ENCODE data around the gene OR5C1. TPM values are rescaled to one million over a fixed set of nuclear protein-coding genes. Genes with fewer than 3 reads are reported as not detected.

The OR5C1 gene
- polyA plus RNA-seq, 1 donor (not counting 4 experiments of a cell fraction or from before 2014, with no cell fraction given): not detected

- H3K4me3 ChIP-seq (ENCODE audit: control insufficient read depth in 2 of 3, extremely low read depth in 1 of 3, insufficient read depth in 2 of 3, low read depth in 1 of 3, low read length in 3 of 3): no peak overlapping the region
- no peak overlapping the region for H3K9ac ChIP-seq (ENCODE audit: control insufficient read depth, extremely low read depth, insufficient read depth, low read length)
- no peak overlapping the region for H2AFZ ChIP-seq (ENCODE audit: control insufficient read depth, low read length)
- DNase-seq (ENCODE audit: low read depth, low spot score) (no peak), FAIRE-seq (no peak)
- TF ChIP-seq EZH2 (IDR thresholded peaks at IDR 0.05; ENCODE audit: low read length) (no peak), CTCF (optimal IDR thresholded peaks at IDR 0.05 in 1 of 3, IDR thresholded peaks at IDR 0.05 in 1 of 3, conservative IDR thresholded peaks at IDR 0.05 in 1 of 3; ENCODE audit: extremely low read depth in 1 of 3, insufficient read depth in 2 of 3, low read length in 3 of 3) (no peak)
- H3K36me3 ChIP-seq (ENCODE audit: control insufficient read depth in 2 of 2, extremely low read depth in 1 of 2, insufficient read depth in 2 of 2, low read length in 2 of 2): peaks cover 10 to 24% of the 10 kb centered on the region in 2 experiments
- no peak overlapping the region for H3K4me2 ChIP-seq (ENCODE audit: control insufficient read depth, extremely low read depth, insufficient read depth, low read depth, low read length)
- no peak overlapping the region for H3K27ac ChIP-seq (ENCODE audit: control insufficient read depth, insufficient read depth, low read length)
- no peaks in the 10 kb centered on the region for H4K20me1 ChIP-seq (ENCODE audit: control insufficient read depth, extremely low read depth, insufficient read depth, low read length)
- no peaks in the 10 kb centered on the region for H3K27me3 ChIP-seq (ENCODE audit: control insufficient read depth, extremely low read depth, insufficient read depth, low read length)
- H3K9me3 ChIP-seq (ENCODE audit: control insufficient read depth, low read depth, low read length): no peaks in the 10 kb centered on the region
- H3K9me1 ChIP-seq (ENCODE audit: control insufficient read depth, extremely low read depth, insufficient read depth, low read length): no peaks in the 10 kb centered on the region
- no peaks in the 10 kb centered on the region for H3K4me1 ChIP-seq (ENCODE audit: control insufficient read depth, extremely low read depth, insufficient read depth, low read length)
- dilution Hi-C loops (cut with MboI; ENCODE audit: extremely low pct_ligation_motif_present, low sequenced_read_pairs): loop anchor here (25.0 kb wide), 1 partner anchor 359 kb away; no protein-coding TSS in a partner anchor
- peaks cover 8% of the 10 kb centered on the region for H3K79me2 ChIP-seq (ENCODE audit: control insufficient read depth, insufficient read depth, low read length)
These were observed 32.7 kb downstream of the OR5C1 start for GRCh38 chr9:122821278-122821943.

GRCh38 chr9:122822056-122822455 lies 33.3 kb downstream of the OR5C1 start:
- no peaks in the 10 kb centered on the region for H4K20me1 ChIP-seq (ENCODE audit: control insufficient read depth, extremely low read depth, insufficient read depth, low read length)
- FAIRE-seq: no peak
- H3K4me2 ChIP-seq (ENCODE audit: control insufficient read depth, extremely low read depth, insufficient read depth, low read depth, low read length): no peak overlapping the region
- H3K9me3 ChIP-seq (ENCODE audit: control insufficient read depth, low read depth, low read length): no peaks in the 10 kb centered on the region
- no peak overlapping the region for H3K27ac ChIP-seq (ENCODE audit: control insufficient read depth, insufficient read depth, low read length)
- peaks cover 15% of the 10 kb centered on the region for H3K79me2 ChIP-seq (ENCODE audit: control insufficient read depth, insufficient read depth, low read length)
- dilution Hi-C loops (cut with MboI; ENCODE audit: extremely low pct_ligation_motif_present, low sequenced_read_pairs): loop anchor here (25.0 kb wide), 1 partner anchor 360 kb away; no protein-coding TSS in a partner anchor
- H3K36me3 ChIP-seq (ENCODE audit: control insufficient read depth in 2 of 2, extremely low read depth in 1 of 2, insufficient read depth in 2 of 2, low read length in 2 of 2): peaks cover 10 to 21% of the 10 kb centered on the region in 2 experiments
- H3K4me1 ChIP-seq (ENCODE audit: control insufficient read depth, extremely low read depth, insufficient read depth, low read length): peaks cover 3% of the 10 kb centered on the region
- H3K9ac ChIP-seq (ENCODE audit: control insufficient read depth, extremely low read depth, insufficient read depth, low read length): no peak overlapping the region
- H2AFZ ChIP-seq (ENCODE audit: control insufficient read depth, low read length): no peak overlapping the region
- no peaks in the 10 kb centered on the region for H3K27me3 ChIP-seq (ENCODE audit: control insufficient read depth, extremely low read depth, insufficient read depth, low read length)
- H3K9me1 ChIP-seq (ENCODE audit: control insufficient read depth, extremely low read depth, insufficient read depth, low read length): no peaks in the 10 kb centered on the region
- no peak overlapping the region for H3K4me3 ChIP-seq (ENCODE audit: control insufficient read depth in 2 of 3, extremely low read depth in 1 of 3, insufficient read depth in 2 of 3, low read depth in 1 of 3, low read length in 3 of 3)
- TF ChIP-seq EZH2 (IDR thresholded peaks at IDR 0.05; ENCODE audit: low read length): no peak
- TF ChIP-seq CTCF (optimal IDR thresholded peaks at IDR 0.05 in 1 of 3, IDR thresholded peaks at IDR 0.05 in 1 of 3, conservative IDR thresholded peaks at IDR 0.05 in 1 of 3; ENCODE audit: extremely low read depth in 1 of 3, insufficient read depth in 2 of 3, low read length in 3 of 3): no peak
- no peak for DNase-seq (ENCODE audit: low read depth, low spot score)

Measured in keratinocyte (primary cell).